Measurements from ENCODE around the gene MAP3K3. TPM values are rescaled to one million over a fixed set of nuclear protein-coding genes. Genes with fewer than 3 reads are reported as not detected.

MAP3K3 gene
- polyA plus RNA-seq, 2 of the 4 experiments (the other 2 are of a cell fraction), result 10.8 to 11.2 TPM

DNA sequence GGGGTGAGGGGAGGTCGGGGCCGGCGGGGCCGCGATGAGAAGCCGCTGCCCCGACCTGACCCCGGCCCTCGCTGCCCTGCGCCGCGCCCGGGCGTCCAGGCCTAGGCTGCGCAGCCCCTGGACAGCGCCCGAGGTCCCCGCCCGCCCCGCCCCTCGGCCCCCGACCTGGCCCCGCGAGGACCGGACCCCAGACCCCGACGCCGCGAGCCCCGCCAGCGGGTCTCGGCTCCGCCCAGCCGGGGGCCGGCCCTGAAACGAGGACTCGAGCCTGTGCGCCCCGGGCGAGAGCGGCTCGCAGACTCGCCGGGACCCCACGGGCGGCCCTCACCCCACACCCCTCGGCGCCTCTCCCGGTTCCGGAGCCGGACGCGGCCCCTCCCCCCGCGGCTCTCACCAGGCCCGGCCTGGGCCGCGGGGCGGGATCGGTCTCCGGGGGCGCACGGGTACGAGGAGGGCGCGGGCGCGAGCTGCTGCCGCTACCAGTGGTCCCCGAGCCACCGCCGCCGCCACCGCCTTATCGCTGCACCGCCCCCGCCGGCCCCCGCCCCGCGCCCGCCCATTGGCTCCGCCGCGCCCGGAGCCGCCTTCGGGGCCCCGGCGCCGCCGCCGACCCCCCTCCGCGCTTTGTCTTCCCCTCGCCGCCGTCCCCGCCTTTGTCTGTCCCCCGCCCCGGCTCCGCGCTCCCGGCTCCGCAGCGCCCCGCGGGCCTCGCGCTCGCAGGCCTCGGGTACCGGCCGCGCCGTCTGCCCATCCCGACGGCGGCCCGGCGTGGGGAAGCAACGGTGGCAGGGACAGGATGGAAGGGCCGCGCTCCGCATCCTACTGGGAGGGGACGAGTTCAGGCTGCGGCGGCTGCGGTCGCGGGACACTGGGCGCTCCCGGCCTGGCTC is 77.7 kb downstream of the MAP3K3 start, which contains the start of gene LIMD2 (continued):
- TF ChIP-seq NR3C1 (IDR thresholded peaks at IDR 0.05) (no peak), MAX (IDR thresholded peaks at IDR 0.05) (0 out of 2 replicates have a peak, but pooled peaks have one; percentile 16), HOXA7 (CRISPR knock-in tag; IDR thresholded peaks at IDR 0.05) (no peak), RAD21 (conservative IDR thresholded peaks at IDR 0.05 in 1 of 2, IDR thresholded peaks at IDR 0.05 in 1 of 2) (no peak), SREBF2 (IDR thresholded peaks at IDR 0.05) (no peak), KDM5A (IDR thresholded peaks at IDR 0.05) (no peak), EHF (CRISPR knock-in tag; IDR thresholded peaks at IDR 0.05) (no peak), BHLHE40 (IDR thresholded peaks at IDR 0.05; ENCODE audit: low read depth, low read length) (no peak), TFCP2L1 (CRISPR knock-in tag; IDR thresholded peaks at IDR 0.05) (no peak), JUNB (IDR thresholded peaks at IDR 0.05) (no peak), ATOH8 (CRISPR knock-in tag; IDR thresholded peaks at IDR 0.05; ENCODE audit: low read depth) (no peak), EHMT2 (IDR thresholded peaks at IDR 0.05; ENCODE audit: low read depth) (no peak), HOXB5 (CRISPR knock-in tag; IDR thresholded peaks at IDR 0.05) (no peak), HDAC2 (IDR thresholded peaks at IDR 0.05) (no peak), TP53 (CRISPR knock-in tag; IDR thresholded peaks at IDR 0.05) (no peak), PHF8 (IDR thresholded peaks at IDR 0.05; ENCODE audit: borderline replicate concordance, low read depth) (0 out of 2 replicates have a peak, but pooled peaks have one; percentile 13), EP300 (IDR thresholded peaks at IDR 0.05) (no peak), POLR2AphosphoS2 (conservative IDR thresholded peaks at IDR 0.05; ENCODE audit: low read length) (no peak)
- TF ChIP-seq, protein P1, sequence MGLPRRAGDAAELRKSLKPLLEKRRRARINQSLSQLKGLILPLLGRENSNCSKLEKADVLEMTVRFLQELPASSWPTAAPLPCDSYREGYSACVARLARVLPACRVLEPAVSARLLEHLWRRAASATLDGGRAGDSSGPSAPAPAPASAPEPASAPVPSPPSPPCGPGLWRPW (IDR thresholded peaks at IDR 0.05), result no peak
- TF ChIP-seq, protein P2, sequence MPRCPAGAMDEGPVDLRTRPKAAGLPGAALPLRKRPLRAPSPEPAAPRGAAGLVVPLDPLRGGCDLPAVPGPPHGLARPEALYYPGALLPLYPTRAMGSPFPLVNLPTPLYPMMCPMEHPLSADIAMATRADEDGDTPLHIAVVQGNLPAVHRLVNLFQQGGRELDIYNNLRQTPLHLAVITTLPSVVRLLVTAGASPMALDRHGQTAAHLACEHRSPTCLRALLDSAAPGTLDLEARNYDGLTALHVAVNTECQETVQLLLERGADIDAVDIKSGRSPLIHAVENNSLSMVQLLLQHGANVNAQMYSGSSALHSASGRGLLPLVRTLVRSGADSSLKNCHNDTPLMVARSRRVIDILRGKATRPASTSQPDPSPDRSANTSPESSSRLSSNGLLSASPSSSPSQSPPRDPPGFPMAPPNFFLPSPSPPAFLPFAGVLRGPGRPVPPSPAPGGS (IDR thresholded peaks at IDR 0.05), result no peak
- TF ChIP-seq, protein P3, sequence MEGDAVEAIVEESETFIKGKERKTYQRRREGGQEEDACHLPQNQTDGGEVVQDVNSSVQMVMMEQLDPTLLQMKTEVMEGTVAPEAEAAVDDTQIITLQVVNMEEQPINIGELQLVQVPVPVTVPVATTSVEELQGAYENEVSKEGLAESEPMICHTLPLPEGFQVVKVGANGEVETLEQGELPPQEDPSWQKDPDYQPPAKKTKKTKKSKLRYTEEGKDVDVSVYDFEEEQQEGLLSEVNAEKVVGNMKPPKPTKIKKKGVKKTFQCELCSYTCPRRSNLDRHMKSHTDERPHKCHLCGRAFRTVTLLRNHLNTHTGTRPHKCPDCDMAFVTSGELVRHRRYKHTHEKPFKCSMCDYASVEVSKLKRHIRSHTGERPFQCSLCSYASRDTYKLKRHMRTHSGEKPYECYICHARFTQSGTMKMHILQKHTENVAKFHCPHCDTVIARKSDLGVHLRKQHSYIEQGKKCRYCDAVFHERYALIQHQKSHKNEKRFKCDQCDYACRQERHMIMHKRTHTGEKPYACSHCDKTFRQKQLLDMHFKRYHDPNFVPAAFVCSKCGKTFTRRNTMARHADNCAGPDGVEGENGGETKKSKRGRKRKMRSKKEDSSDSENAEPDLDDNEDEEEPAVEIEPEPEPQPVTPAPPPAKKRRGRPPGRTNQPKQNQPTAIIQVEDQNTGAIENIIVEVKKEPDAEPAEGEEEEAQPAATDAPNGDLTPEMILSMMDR (IDR thresholded peaks at IDR 0.05), result no peak; the same call in 2 of the 3 replicates

- POLR2A ChIA-PET, result no interaction called here
- CTCF ChIA-PET, result interaction anchor here (0.5 to 1.7 kb wide), 5 partner anchors 9 to 109 kb away, joined by 3 to 5 read pairs (median 3); no protein-coding TSS in a partner anchor
- peak overlapping the region; percentile 96 for H3K4me2 ChIP-seq
- peak overlapping the region; percentile 71 to 91 for H3K27ac ChIP-seq
- peak overlapping the region; percentile 70 for H3K4me3 ChIP-seq
- 87% methylated on average over 59 of the region's 88 CpGs for WGBS (ENCODE audit: missing lambda C conversion rate)
- no peak for FAIRE-seq
- DNase-seq (ENCODE audit: low read depth in 1 of 2, low spot score in 1 of 2), result no peak
- H3K9me3 ChIP-seq, result no peaks in the 10 kb centered on the region
- 0 out of 3 replicates have a peak, but pooled peaks cover 6% of the 10 kb centered on the region for H3K4me1 ChIP-seq
- ATAC-seq, result no peak
- TF ChIP-seq EHMT2 (IDR thresholded peaks at IDR 0.05; ENCODE audit: low read depth) (no peak), CBX2 (IDR thresholded peaks at IDR 0.05; ENCODE audit: borderline replicate concordance, low read depth) (no peak), EHF (CRISPR knock-in tag; IDR thresholded peaks at IDR 0.05) (no peak), RARB (CRISPR knock-in tag; IDR thresholded peaks at IDR 0.05) (no peak), POLR2A (IDR thresholded peaks at IDR 0.05; ENCODE audit: low read length) (no peak), RFX5 (IDR thresholded peaks at IDR 0.05) (no peak), MAFK (IDR thresholded peaks at IDR 0.05; ENCODE audit: partially characterized antibody) (no peak)
- TF ChIP-seq, protein P3 (IDR thresholded peaks at IDR 0.05), result no peak
- TF ChIP-seq, protein P1 (IDR thresholded peaks at IDR 0.05), result no peak
- TF ChIP-seq, protein P4, sequence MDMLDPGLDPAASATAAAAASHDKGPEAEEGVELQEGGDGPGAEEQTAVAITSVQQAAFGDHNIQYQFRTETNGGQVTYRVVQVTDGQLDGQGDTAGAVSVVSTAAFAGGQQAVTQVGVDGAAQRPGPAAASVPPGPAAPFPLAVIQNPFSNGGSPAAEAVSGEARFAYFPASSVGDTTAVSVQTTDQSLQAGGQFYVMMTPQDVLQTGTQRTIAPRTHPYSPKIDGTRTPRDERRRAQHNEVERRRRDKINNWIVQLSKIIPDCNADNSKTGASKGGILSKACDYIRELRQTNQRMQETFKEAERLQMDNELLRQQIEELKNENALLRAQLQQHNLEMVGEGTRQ (IDR thresholded peaks at IDR 0.05), result no peak
Measured at GRCh38 chr17:63700528-63701455, 78.6 kb downstream of the MAP3K3 start.

Measured in A549 (cell line).